Kidney (tissue), 14 donors: Measurements from ENCODE around the gene MICA. TPM values are rescaled to one million over a fixed set of nuclear protein-coding genes. Genes with fewer than 3 reads are reported as not detected.
"Not testable (repeated sequence)": the region's sequence is repeated elsewhere in the genome, so short reads cannot be mapped to it uniquely, and the experiment has no call there.

Experiments
- DNase-seq, 5 donors: peaks; one replicate each; pipeline ENCODE4 v3.0.0-alpha.2; 2013 to 2020
- FAIRE-seq: peaks from 2 replicates; lab custom pipeline; 2012; peaks lifted over from hg19 to GRCh38; lab: Jason Lieb, UNC
- H3K27ac ChIP-seq, 2 donors: one replicate each; pipeline ENCODE4 v1.7.0; 2013; ENCODE audit warnings: low read depth in 2 of 2, low read length in 2 of 2, inconsistent platforms in 1 of 2
- H3K27me3 ChIP-seq: one replicate; pipeline ENCODE4 v1.7.1; 2013; ENCODE audit warnings: low read length, inconsistent platforms; ENCODE audit not compliant: control insufficient read depth, insufficient read depth
- H3K36me3 ChIP-seq, 3 donors: one replicate each; pipeline versions ENCODE4 v1.7.0 to v1.7.1; 2013; ENCODE audit warnings: low read length in 3 of 3, control low read depth in 1 of 3, inconsistent platforms in 1 of 3; ENCODE audit not compliant: insufficient read depth in 3 of 3, control insufficient read depth in 2 of 3
- H3K4me1 ChIP-seq, 3 donors: one replicate each; pipeline versions ENCODE4 v1.7.0 to v1.7.1; 2013; ENCODE audit warnings: low read length in 3 of 3, inconsistent platforms in 1 of 3, low read depth in 1 of 3; ENCODE audit not compliant: control insufficient read depth in 2 of 3, insufficient read depth in 2 of 3
- H3K4me3 ChIP-seq, 3 donors: one replicate each; pipeline versions ENCODE4 v1.7.0 to v1.8.1; 2013; ENCODE audit warnings: low read length in 3 of 3, control low read depth in 1 of 3, inconsistent platforms in 1 of 3
- H3K9ac ChIP-seq, 3 donors: one replicate each; pipeline versions ENCODE4 v1.7.0 to v1.7.1; 2013; ENCODE audit warnings: low read length in 3 of 3, control low read depth in 1 of 3, inconsistent platforms in 1 of 3
- H3K9me3 ChIP-seq, 3 donors: one replicate each; pipeline versions ENCODE4 v1.7.0 to v1.7.1; 2013; ENCODE audit warnings: low read length in 3 of 3, control low read depth in 1 of 3, inconsistent platforms in 1 of 3; ENCODE audit not compliant: control insufficient read depth in 2 of 3, insufficient read depth in 1 of 3
- CTCF ChIP-seq: IDR thresholded peaks from 3 replicates; pipeline ENCODE4 v1.5.1; 2012; ENCODE audit warnings: mild to moderate bottlenecking, moderate library complexity, borderline replicate concordance; ENCODE audit not compliant: insufficient read depth; ENCODE audit errors: extremely low read depth
- intact Hi-C: fragments of 100-400 bp; cut with DNase I; formaldehyde crosslinking; loops from one replicate; pipeline ENCODE4 v1.11.1; 2022
- polyA plus RNA-seq: library from polyadenylated mRNA; stranded (reverse); fragments of 350-450 nt; fragmentation: Illumina TruSeq; extraction: RNeasy Lipid Tissue Mini Kit (QIAGEN cat#74804); gene quantifications from one replicate; pipeline ENCODE4 v1.2.3, GENCODE V29; 2014; ENCODE audit warnings: low read depth, low replicate concordance; ENCODE audit not compliant: insufficient read depth
- total RNA-seq: library from RNA; stranded (reverse); fragmentation: NEBNext Ultra II Directional; extraction: Animal tissue kit (Norgen Biotek cat#: 25700); gene quantifications from one replicate; pipeline ENCODE4 v1.2.1, GENCODE V29; 2021
- donor health status: control.
- donor health status: control.
- donor health status: control.
- donor health status: control.
- donor health status: control.
- donor health status: DM: yes; HTN: yes; CAD: no.
- donor health status: Normal renal cell carcinoma (clear cell type).

Gene MICA
- total and polyA plus RNA-seq, 2 donors from 2014 or later: 27.5 to 34.7 TPM

- intact Hi-C loops: loop anchor here (5.0 kb wide), 1 partner anchor 49 kb away; no protein-coding TSS in a partner anchor
- no peaks in the 10 kb centered on the region for H3K27me3 ChIP-seq
- peak; percentile 69 for TF ChIP-seq CTCF
- H3K36me3 ChIP-seq: no peaks in the 10 kb centered on the region
- no peak overlapping the region for H3K9ac ChIP-seq
- FAIRE-seq: no peak
- DNase-seq: peak; percentile 57 to 91 (median 65)
- no peaks in the 10 kb centered on the region for H3K4me1 ChIP-seq
- no peak overlapping the region for H3K27ac ChIP-seq
- H3K9me3 ChIP-seq: no peaks in the 10 kb centered on the region
- H3K4me3 ChIP-seq: peak overlapping the region in 1 of 3 donors; percentile 13
Measured at GRCh38 chr6:31441365-31442267, 38.2 kb downstream of the MICA start.

GRCh38 chr6:31446481-31446880 lies 43.1 kb downstream of the MICA start:
- H3K4me1 ChIP-seq: no peaks in the 10 kb centered on the region
- TF ChIP-seq CTCF: no peak
- H3K4me3 ChIP-seq: no peak overlapping the region
- no peaks in the 10 kb centered on the region for H3K27me3 ChIP-seq
- FAIRE-seq (no peak), DNase-seq (no peak)
- H3K36me3 ChIP-seq: no peaks in the 10 kb centered on the region
- H3K9ac ChIP-seq: no peak overlapping the region
- no peaks in the 10 kb centered on the region for H3K9me3 ChIP-seq
- H3K27ac ChIP-seq: no peak overlapping the region
- intact Hi-C loops: no loop called here

GRCh38 chr6:31446999-31447789 lies 43.8 kb downstream of the MICA start:
- H3K9ac ChIP-seq, DNase-seq, intact Hi-C loops, H3K27me3 ChIP-seq, H3K27ac ChIP-seq, H3K4me1 ChIP-seq, H3K36me3 ChIP-seq, FAIRE-seq, H3K4me3 ChIP-seq, H3K9me3 ChIP-seq: not testable (repeated sequence)

- Histone ChIP-seq H3K36me3 (no peaks in the 10 kb centered on the region), H3K9me3 (peaks cover 0 to 7% (median 0%) of the 10 kb centered on the region in 3 donors), H3K27me3 (no peaks in the 10 kb centered on the region), H3K27ac (no peak overlapping the region), H3K4me1 (no peaks in the 10 kb centered on the region), H3K9ac (no peak overlapping the region), H3K4me3 (no peak overlapping the region)
- DNase-seq (no peak), FAIRE-seq (no peak)
- TF ChIP-seq CTCF: no peak
- intact Hi-C loops: no loop called here
Measured at GRCh38 chr6:31450751-31451150, 47.4 kb downstream of the MICA start.
